Astrocyte of the cerebellum (primary cell): ENCODE data around the gene GID8.

Experiments used
- DNase-seq: peaks from one replicate; pipeline ENCODE4 v3.0.0-alpha.2; 2011; ENCODE audit warnings: low read depth
- H3K4me3 ChIP-seq: 2 replicates; pipeline ENCODE4 v1.5.1; 2011; ENCODE audit warnings: mild to moderate bottlenecking, low read depth, low read length, moderate library complexity
- CTCF ChIP-seq: IDR thresholded peaks from 2 replicates; pipeline ENCODE4 v1.5.1; 2012; ENCODE audit warnings: low read length, low read depth, moderate library complexity, mild to moderate bottlenecking; ENCODE audit errors: missing control alignments
- in situ Hi-C: cut with HindIII; loops from 2 replicates; pipeline ENCODE4 v1.10.0; 2017; ENCODE audit warnings: low sequenced_read_pairs

The GID8 gene

DNA sequence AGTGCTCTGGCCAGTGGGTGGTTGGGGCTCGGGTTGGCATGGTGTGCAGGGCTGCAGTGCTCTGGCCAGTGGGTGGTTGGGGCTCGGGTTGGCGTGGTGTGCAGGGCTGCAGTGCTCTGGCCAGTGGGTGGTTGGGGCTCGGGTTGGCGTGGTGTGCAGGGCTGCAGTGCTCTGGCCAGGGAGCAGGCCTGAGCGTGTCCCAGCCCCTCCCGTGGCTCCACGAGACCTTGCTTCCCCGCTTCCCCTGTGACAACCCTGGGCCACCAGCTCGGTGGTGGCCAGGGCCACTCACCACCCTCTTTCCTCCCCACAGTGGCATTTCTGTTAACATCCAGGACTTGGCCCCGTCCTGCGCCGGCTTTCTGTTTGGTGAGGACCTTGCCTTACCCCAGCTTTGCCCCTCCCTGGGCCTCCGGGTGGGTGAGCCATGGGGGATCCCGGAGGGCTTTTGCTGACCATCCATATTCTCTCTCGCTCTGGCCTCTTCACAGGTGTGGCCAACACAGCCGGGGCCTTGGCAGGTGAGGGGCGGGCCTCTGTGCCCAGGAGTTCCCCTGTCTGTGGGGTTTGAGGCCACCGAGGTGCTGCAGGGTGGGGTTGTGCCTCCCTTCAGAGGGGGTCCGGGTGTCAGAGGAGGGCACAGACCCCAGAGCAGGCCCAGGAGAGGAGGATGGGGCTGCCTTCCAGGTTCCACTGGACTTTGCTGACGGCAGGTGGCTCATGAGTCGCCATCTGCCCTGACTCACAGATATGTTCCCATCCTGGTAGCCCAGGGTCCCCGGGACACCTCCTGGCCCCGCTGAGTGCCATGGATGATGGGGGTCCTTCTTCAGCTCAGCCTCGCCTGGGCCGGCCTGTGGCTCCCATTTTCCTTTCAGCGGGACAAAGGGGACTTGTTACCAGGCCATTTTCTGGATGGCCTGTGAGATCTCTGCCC, 28.5 kb downstream of the GID8 start:
- no peak overlapping the region for H3K4me3 ChIP-seq
- in situ Hi-C loops, result no loop called here
- TF ChIP-seq CTCF, result no peak
- no peak for DNase-seq

DNA sequence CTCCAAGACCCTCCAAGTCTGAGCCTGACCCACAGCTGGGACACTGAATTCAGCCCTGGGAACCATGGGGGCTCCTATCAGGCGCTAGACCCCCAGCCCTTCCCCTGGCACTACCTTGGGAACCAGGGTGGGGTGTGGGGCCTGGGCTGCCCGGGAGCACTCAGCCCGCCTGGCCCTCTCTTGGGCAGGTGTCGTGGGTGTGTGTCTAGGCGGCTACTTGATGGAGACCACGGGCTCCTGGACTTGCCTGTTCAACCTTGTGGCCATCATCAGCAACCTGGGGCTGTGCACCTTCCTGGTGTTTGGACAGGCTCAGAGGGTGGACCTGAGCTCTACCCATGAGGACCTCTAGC, 29.2 kb downstream of the GID8 start:
- TF ChIP-seq CTCF, result no peak
- no peak overlapping the region for H3K4me3 ChIP-seq
- DNase-seq, result no peak
- in situ Hi-C loops, result no loop called here

DNA sequence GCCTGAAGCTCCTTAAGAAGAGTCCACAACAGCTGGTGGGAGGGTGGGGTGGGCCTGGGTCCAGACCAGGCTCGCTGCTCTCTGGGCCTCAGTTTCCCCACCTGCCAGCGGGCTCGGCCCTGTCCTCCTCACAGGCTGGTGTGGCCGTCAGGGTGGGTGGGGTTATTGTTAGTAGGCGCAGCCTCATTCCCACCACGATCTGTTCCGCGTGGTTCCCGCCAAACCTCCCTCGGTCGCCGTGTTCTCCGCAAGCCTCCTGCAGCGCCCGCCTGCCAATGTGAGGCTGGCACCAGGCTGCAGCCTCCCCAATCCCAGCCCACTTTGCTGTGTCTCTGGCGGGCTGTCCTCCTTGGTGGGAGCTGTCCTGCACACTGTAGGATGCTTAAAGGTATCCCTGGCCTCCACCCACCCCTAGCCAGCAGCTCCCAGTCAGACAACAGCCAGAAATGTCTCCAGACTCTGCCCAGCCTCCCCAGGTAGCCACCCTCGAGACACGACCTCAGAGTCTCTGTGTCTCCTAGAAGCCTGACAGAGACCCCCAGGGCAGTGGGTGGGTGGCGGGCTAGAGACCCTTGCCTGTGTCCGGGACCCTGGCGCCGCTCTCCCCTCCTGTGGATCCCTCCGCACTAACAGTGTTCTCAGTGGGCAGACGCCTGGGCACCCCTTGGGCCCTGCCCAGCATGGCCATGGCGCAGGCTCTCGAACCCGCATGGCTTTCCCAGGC, 29.8 kb downstream of the GID8 start:
- no peak for DNase-seq
- no peak for TF ChIP-seq CTCF
- no peak overlapping the region for H3K4me3 ChIP-seq
- in situ Hi-C loops, result no loop called here

GRCh38 chr20:62968378-62969178, 30.6 kb downstream of the GID8 start:
- DNase-seq, result no peak
- H3K4me3 ChIP-seq, result no peak overlapping the region
- in situ Hi-C loops, result no loop called here
- no peak for TF ChIP-seq CTCF

GRCh38 chr20:62969179-62969760, 31.3 kb downstream of the GID8 start:
- in situ Hi-C loops, result no loop called here
- no peak for TF ChIP-seq CTCF
- DNase-seq, result no peak
- no peak overlapping the region for H3K4me3 ChIP-seq

DNA sequence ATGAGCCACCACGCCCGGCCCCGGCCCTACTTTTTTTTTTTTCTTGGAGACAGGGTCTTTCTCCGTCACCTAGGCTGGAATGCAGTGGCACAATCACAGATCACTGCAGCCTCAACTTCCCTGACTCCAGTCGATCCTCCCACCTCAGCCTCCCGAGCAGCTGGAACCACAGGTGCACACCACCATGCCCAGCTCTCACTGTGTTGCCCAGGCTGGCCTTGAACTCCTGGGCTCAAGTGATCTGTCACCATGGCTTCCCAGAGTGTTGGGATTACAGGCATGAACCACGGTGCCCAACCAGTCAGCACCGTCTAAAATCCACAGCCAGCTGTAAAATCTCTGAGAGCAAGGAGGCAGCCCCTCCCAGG, 32.0 kb downstream of the GID8 start:
- no peak for TF ChIP-seq CTCF
- no peak for DNase-seq
- in situ Hi-C loops, result no loop called here
- no peak overlapping the region for H3K4me3 ChIP-seq
